GM18909 (cell line): ENCODE results near the gene ROR1.

Experiments
- ATAC-seq: cut with Tn5 transposase; IDR thresholded peaks from one replicate; pipeline ENCODE4 v1.9.1; 2021; ENCODE audit warnings: mild to moderate bottlenecking; ENCODE audit not compliant: unreplicated experiment, poor library complexity

ROR1 gene

DNA sequence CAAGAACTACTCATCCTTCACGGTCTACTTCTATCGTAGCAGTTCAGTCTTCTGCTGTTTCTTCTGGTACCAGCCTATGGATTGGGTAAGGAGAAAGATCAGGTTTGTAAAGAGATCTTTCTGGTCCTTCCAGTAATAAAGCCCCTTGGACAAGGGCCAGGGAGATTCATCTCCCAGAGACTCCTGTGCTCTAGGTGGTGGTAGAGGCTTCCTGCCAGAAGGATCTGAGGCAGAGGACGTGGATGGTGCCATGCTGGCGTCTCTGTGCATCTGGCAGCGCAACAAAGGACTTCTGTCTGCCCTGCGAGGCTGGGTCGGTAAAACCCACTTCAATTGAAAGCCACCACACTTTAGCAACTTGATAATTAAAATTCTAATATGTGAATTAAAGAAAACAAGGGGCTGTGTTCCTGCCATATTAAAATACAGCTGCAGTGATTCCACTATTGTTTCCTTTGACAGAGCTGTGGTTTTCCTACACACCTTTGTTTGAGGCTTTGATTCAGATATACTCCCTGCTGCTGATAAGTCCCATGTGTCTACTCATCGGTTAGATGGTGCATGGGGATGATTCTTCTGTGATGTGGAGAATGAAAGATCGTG is 73.6 kb downstream of the ROR1 start:
- ATAC-seq, result no peak

GRCh38 chr1:63848733-63849132 is 74.9 kb downstream of the ROR1 start:
- ATAC-seq, result no peak

DNA sequence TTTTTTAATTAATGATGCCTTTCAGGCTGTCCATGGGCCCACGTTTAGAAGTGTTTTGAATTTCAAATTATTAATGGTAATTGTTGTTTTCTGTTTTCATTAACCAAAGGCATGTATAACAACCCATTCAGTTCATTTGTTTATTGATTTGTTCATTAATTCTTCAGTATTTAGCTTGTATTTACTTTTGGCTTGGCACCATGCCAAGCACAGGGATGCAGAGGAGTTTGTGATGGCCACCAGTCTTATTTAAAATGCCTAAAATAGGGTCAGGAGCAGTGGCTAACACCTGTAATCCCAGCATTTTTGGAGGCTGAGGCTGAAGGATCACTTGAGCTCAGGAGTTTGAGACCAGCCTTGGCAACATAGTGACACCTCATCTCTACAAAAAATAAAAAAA is 75.3 kb downstream of the ROR1 start:
- no peak for ATAC-seq

- ATAC-seq, result no peak
Measured at GRCh38 chr1:63854091-63854490, 80.3 kb downstream of the ROR1 start.

- no peak for ATAC-seq
Measured at GRCh38 chr1:63855942-63856341, 82.1 kb downstream of the ROR1 start.

DNA sequence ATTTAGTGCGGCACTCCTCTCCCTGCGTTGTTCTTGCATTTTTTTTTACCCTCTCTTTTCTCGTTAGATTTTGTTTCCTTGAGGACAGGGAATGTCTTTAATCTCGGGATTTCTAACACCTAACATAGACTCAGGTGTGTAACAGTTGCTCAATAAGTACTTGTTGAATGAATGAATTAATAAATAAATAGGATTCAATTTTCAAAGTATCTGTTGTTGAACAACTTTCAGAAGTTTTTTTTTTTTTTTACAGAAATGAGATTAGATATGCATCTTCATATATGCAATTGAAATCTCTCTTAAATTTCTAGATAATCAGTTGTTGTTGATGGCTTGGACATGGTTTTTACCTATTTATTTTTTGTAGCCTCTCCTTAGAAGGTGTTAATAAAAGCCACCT is 83.1 kb downstream of the ROR1 start:
- no peak for ATAC-seq

- ATAC-seq, result no peak
Measured at GRCh38 chr1:63857478-63857877, 83.7 kb downstream of the ROR1 start.

DNA sequence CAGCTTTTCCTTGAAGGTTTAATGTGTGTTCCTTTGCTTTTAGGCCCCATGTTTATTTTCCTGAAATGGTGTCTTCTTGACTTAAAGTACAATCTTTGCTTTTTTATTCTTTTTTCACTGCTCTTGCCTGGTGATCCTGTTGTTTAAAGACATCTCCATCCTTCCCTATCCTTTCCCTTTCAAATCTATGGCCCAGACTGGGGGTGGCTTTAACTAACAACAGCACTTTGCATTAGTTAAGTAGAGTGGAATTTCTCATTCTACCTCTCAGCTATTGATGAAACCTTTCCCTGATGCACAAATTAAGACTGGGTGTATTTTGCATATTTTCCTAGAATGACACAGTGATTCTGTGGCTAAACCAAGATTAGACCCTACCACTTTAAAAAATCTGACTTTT is 84.3 kb downstream of the ROR1 start:
- ATAC-seq, result no peak

GRCh38 chr1:63859480-63860275 is 85.9 kb downstream of the ROR1 start:
- ATAC-seq, result no peak

DNA sequence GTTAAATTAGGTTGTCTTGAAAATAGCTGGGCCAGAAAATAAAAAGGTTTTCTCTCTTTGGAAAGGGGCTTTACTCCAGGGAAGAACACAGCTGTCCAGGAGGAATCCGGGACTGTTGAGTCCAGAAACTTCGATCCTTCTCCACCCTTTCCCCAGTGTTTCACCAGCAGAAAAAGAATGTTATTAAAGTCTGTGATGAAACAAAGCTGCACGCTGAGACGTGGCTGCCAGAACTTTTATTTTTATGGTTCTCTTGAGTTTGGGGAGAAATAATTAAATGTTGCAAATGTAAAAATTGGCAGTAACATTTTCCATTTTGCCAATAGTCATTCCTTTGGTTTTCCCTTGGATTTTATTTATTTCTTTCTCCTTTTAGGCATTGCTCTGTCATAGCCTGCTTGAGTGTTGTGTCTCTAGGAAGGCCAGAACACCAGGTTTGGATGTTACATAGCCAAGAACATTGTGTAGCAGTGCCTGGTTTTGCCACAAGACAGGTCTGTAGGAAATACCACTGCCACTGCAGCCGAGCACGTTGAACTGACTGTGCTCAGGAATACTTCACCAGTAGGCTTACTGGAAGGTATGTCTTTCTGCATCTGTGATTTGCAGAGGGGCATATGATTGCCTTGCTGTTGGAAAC is 87.4 kb downstream of the ROR1 start:
- ATAC-seq, result no peak

DNA sequence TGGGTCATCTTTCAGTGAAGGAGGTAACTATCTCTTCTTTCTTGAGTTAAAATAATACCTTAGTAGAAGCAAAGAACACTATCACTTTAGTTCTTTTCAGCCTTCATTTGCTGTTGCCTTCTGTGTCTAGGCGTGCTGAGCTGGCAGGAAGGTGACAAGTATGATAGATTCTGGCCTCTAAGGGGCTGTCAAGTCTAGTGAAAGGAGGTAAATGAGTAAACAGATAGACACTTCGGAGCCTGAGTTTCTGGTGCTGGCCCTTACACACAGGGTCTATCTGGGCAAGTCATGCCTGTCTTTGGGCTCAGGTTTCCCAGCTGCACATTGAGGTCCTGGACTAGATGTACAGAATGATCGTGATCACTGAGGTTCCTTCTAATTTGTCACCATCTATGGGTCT is 89.3 kb downstream of the ROR1 start:
- ATAC-seq, result no peak

- no peak for ATAC-seq
Measured at GRCh38 chr1:63864224-63864641, 90.4 kb downstream of the ROR1 start.

GRCh38 chr1:63865561-63865960 is 91.7 kb downstream of the ROR1 start:
- ATAC-seq, result no peak

DNA sequence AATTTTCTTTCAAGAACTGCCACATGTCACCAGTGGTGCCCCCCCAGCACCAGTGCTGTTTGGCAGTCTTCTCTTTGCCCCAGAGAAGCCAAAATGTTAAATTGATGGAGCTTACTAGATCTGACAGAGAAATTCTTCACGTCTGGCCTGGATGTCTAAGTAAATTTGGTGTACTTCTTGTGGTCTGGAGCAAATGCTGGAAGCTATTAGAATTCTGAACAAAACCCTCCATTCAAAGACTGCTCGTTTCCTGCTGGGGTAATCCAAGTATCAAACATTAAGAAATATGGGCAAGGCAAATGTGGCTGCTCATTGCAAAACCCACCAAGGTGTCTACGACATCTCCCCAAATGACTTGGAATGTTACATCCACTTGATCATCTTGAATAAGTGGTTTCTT is 92.3 kb downstream of the ROR1 start:
- ATAC-seq, result no peak

GRCh38 chr1:63867429-63868176 is 93.8 kb downstream of the ROR1 start:
- ATAC-seq, result no peak

DNA sequence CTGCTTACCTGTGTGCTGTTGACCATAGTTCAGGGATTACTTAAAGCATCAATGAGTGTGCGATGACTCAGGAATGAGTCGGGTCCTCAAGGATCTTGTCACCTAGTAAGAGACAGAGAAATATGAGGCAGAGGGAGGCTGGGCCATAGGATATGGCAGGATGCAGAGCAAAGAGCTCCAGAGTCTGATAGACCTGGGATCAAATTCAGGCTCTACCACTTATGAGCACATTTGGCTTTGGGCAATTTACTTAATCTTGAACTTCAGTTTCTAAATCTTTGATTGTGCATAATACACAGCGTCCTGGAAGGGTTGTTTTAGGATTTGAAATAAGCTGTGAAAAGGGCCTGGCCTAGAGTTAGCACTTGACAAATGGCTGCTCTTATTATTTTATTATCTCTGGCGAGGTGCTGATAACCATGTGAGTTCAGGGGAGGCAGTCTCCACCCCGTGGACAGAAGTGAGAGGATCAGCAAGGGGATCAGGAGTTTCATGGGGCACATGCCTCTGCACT is 94.5 kb downstream of the ROR1 start:
- ATAC-seq, result no peak

DNA sequence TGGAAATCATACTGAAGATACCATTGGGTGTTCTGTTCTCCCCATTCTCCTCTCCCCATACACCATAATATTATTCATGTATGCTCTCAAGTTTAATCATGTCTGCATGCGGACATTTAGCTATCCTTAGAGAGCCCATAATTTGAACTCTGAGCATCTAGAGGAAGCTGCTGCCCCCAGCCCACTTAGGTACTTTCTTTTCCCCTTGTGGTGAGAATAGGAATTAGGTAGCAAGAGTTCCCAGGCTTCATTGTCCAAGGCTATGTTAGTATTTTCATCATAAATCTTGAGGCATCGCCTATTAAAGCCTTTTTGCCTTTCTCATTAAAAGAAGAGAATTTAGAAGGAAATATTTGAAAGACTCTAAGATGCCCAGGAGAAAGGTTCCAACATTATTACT is 96.3 kb downstream of the ROR1 start:
- no peak for ATAC-seq

DNA sequence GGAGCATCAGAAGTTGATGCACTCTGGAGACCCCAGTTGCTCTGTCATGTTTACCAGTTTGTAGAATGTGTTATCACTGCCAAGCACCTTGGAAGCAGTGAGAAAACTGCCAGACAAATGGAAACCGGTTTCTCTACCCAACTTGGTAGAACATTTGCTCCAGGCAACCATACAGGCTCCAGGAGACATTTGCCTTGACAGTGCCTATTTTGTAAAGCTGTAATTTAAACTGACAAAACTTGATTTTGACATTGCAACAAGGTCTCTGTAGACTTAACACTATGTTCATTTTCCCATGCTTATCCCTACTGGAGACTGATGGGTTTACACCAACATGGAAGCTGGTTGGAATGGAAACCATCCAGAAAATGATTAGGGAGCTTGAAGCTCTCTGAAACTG is 97.6 kb downstream of the ROR1 start:
- ATAC-seq, result no peak

GRCh38 chr1:63873751-63874150 is 99.9 kb downstream of the ROR1 start:
- ATAC-seq, result no peak

- no peak for ATAC-seq
Measured at GRCh38 chr1:63874278-63874880, 100.6 kb downstream of the ROR1 start.
